ENCODE measurements around the gene DOCK2. TPM values are rescaled to one million over a fixed set of nuclear protein-coding genes. Genes with fewer than 3 reads are reported as not detected.

Gene DOCK2
- total RNA-seq, 4 donors from 2014 or later, result 3.1 to 3.9 (median 3.3) TPM

- TF ChIP-seq POLR2A (IDR thresholded peaks at IDR 0.05), result no peak
- no peak for TF ChIP-seq CTCF (IDR thresholded peaks at IDR 0.05)
- 80 to 89% methylated on average over 1 of the region's 1 CpG for WGBS, 2 donors
- no peak overlapping the region for H3K4me3 ChIP-seq (ENCODE audit: low read depth, poor library complexity, severe bottlenecking)
- DNase-seq (ENCODE audit: low spot score in 2 of 2), result no peak
- intact Hi-C loops (cut with DNase I; ENCODE audit: low total_unique reads), result no loop called here
Observed at GRCh38 chr5:169814522-169814921, 177.4 kb downstream of the DOCK2 start.

- intact Hi-C loops (cut with DNase I; ENCODE audit: low total_unique reads), result no loop called here
- TF ChIP-seq POLR2A (IDR thresholded peaks at IDR 0.05) (no peak), CTCF (IDR thresholded peaks at IDR 0.05) (no peak)
- 33 to 51% methylated on average over 2 of the region's 2 CpGs for WGBS, 2 donors
- no peak for DNase-seq (ENCODE audit: low spot score in 2 of 2)
- H3K4me3 ChIP-seq (ENCODE audit: low read depth, poor library complexity, severe bottlenecking), result no peak overlapping the region
Observed at GRCh38 chr5:169817031-169817430, 180.0 kb downstream of the DOCK2 start.

- intact Hi-C loops (cut with DNase I; ENCODE audit: low total_unique reads), result no loop called here
Observed at GRCh38 chr5:169826618-169827017, 189.5 kb downstream of the DOCK2 start.

GRCh38 chr5:169827769-169828168 is 190.7 kb downstream of the DOCK2 start:
- TF ChIP-seq CTCF (IDR thresholded peaks at IDR 0.05), result no peak
- no peak for TF ChIP-seq POLR2A (IDR thresholded peaks at IDR 0.05)
- H3K4me3 ChIP-seq (ENCODE audit: low read depth, poor library complexity, severe bottlenecking), result no peak overlapping the region
- WGBS, 2 donors, result 59 to 65% methylated on average over 3 of the region's 3 CpGs
- DNase-seq (ENCODE audit: low spot score in 2 of 2), result no peak
- intact Hi-C loops (cut with DNase I; ENCODE audit: low total_unique reads), result no loop called here

More at GRCh38 chr5:169826618-169827017, 189.5 kb downstream of the DOCK2 start:
- DNase-seq (ENCODE audit: low spot score in 2 of 2), result no peak
- no peak overlapping the region for H3K4me3 ChIP-seq (ENCODE audit: low read depth, poor library complexity, severe bottlenecking)
- TF ChIP-seq POLR2A (IDR thresholded peaks at IDR 0.05), result no peak
- TF ChIP-seq CTCF (IDR thresholded peaks at IDR 0.05), result no peak
- 63 to 64% methylated on average over 5 of the region's 5 CpGs for WGBS, 2 donors

- TF ChIP-seq POLR2A (IDR thresholded peaks at IDR 0.05), result no peak
- no peak for TF ChIP-seq CTCF (IDR thresholded peaks at IDR 0.05)
Observed at GRCh38 chr5:169828385-169828784, 191.3 kb downstream of the DOCK2 start.

GRCh38 chr5:169831331-169831730 is 194.3 kb downstream of the DOCK2 start:
- no peak for DNase-seq (ENCODE audit: low spot score in 2 of 2)
- 27 to 37% methylated on average over 1 of the region's 1 CpG for WGBS, 2 donors
- TF ChIP-seq CTCF (IDR thresholded peaks at IDR 0.05) (no peak), POLR2A (IDR thresholded peaks at IDR 0.05) (no peak)
- H3K4me3 ChIP-seq (ENCODE audit: low read depth, poor library complexity, severe bottlenecking), result no peak overlapping the region
- intact Hi-C loops (cut with DNase I; ENCODE audit: low total_unique reads), result no loop called here

More at GRCh38 chr5:169828385-169828784, 191.3 kb downstream of the DOCK2 start:
- DNase-seq (ENCODE audit: low spot score in 2 of 2), result no peak
- 77 to 91% methylated on average over 4 of the region's 4 CpGs for WGBS, 2 donors
- intact Hi-C loops (cut with DNase I; ENCODE audit: low total_unique reads), result no loop called here
- H3K4me3 ChIP-seq (ENCODE audit: low read depth, poor library complexity, severe bottlenecking), result no peak overlapping the region

All from lower leg skin (tissue), 4 donors.